GM23338 (cell line): ENCODE data around the gene TTLL5.

ENCODE experiments used
- POLR2AphosphoS5 ChIP-seq: IDR thresholded peaks from 2 replicates; pipeline ENCODE4 v1.6.1; 2016; ENCODE audit warnings: antibody characterized with exemption, low read depth
- TF ChIP-seq, protein P1 (sequence below), 2 experiments: fragments of 200-600 bp in 1 of 2; sonication (generic) in 1 of 2; conservative IDR thresholded peaks; 2 replicates each; pipeline versions ENCODE4 v1.5.1 to v1.6.1; 2016 to 2017; ENCODE audit warnings: antibody characterized with exemption in 2 of 2, low read depth in 2 of 2, mild to moderate bottlenecking in 2 of 2, moderate library complexity in 1 of 2

DNA sequence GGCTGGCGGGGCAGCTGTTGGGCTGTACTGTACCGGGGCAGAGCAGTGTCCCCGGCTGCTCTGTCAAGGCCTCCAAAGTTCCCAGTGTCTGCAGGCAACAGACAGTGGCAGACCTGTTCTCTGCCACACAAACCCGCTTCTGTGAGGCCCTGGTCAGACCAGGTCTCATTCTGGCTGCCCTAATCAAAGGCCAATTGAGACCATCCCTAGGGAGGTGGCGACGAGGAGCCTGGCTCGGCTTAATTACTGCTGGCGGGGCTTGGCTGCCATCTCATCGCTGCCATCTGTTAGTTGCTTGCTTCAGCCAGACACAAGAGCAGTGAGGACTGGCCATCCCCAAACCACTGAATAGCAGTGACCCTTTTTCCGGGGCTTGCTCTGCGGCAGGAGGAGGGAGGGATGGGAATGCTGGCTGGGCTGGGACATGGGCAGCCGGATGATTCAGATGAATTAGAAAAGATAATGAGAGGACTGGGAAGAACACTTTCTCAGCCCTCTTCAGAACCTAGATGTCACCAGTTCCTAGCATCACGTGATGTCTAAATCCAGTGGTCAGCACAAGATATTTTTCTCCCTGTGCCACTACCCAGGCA, 24.9 kb upstream of the TTLL5 start:
- TF ChIP-seq, protein P1, sequence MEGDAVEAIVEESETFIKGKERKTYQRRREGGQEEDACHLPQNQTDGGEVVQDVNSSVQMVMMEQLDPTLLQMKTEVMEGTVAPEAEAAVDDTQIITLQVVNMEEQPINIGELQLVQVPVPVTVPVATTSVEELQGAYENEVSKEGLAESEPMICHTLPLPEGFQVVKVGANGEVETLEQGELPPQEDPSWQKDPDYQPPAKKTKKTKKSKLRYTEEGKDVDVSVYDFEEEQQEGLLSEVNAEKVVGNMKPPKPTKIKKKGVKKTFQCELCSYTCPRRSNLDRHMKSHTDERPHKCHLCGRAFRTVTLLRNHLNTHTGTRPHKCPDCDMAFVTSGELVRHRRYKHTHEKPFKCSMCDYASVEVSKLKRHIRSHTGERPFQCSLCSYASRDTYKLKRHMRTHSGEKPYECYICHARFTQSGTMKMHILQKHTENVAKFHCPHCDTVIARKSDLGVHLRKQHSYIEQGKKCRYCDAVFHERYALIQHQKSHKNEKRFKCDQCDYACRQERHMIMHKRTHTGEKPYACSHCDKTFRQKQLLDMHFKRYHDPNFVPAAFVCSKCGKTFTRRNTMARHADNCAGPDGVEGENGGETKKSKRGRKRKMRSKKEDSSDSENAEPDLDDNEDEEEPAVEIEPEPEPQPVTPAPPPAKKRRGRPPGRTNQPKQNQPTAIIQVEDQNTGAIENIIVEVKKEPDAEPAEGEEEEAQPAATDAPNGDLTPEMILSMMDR (conservative IDR thresholded peaks at IDR 0.05; ENCODE audit: low read depth in 2 of 2) = no peak
- no peak for TF ChIP-seq POLR2AphosphoS5
